GM06990 (cell line): ENCODE results near the gene LYPLA2.

Source experiments
- DNase-seq: peaks from one replicate; pipeline ENCODE4 v3.0.0-alpha.2; 2011; ENCODE audit not compliant: insufficient read length; ENCODE audit errors: extremely low read depth
- H3K27me3 ChIP-seq: replicated peaks from 2 replicates; pipeline ENCODE4 v1.6.0; 2011; ENCODE audit warnings: low read length; ENCODE audit not compliant: control insufficient read depth, insufficient read depth
- H3K36me3 ChIP-seq: 2 replicates; pipeline ENCODE4 v1.5.1; 2011; ENCODE audit warnings: low read length; ENCODE audit not compliant: control insufficient read depth, insufficient read depth
- H3K4me3 ChIP-seq: replicated peaks from 2 replicates; pipeline ENCODE4 v1.5.1; 2011; ENCODE audit warnings: low read depth, mild to moderate bottlenecking, control low read depth, low read length
- CTCF ChIP-seq: IDR thresholded peaks from 2 replicates; pipeline ENCODE4 v1.5.1; 2011; ENCODE audit warnings: low read length, control low read depth, mild to moderate bottlenecking, inconsistent platforms; ENCODE audit not compliant: insufficient read depth, poor library complexity, severe bottlenecking

The LYPLA2 gene

GRCh38 chr1:23787701-23788100 is 3.2 kb upstream of the LYPLA2 start:
- Histone ChIP-seq H3K27me3 (no peaks in the 10 kb centered on the region), H3K4me3 (no peak overlapping the region), H3K36me3 (peaks cover 6% of the 10 kb centered on the region)
- no peak for TF ChIP-seq CTCF
- DNase-seq, result no peak

GRCh38 chr1:23788695-23789094 is 2.2 kb upstream of the LYPLA2 start:
- H3K36me3 ChIP-seq, result peaks cover 10% of the 10 kb centered on the region
- TF ChIP-seq CTCF, result no peak
- no peaks in the 10 kb centered on the region for H3K27me3 ChIP-seq

GRCh38 chr1:23791516-23792047 is 637 bp downstream of the LYPLA2 start:
- no peaks in the 10 kb centered on the region for H3K27me3 ChIP-seq
- DNase-seq, result no peak
- H3K4me3 ChIP-seq, result peak overlapping the region; percentile 99
- TF ChIP-seq CTCF, result no peak
- H3K36me3 ChIP-seq, result peaks cover 16% of the 10 kb centered on the region

More at GRCh38 chr1:23788695-23789094, 2.2 kb upstream of the LYPLA2 start:
- no peak overlapping the region for H3K4me3 ChIP-seq
- no peak for DNase-seq

GRCh38 chr1:23792151-23792945 is 1.4 kb downstream of the LYPLA2 start:
- H3K36me3 ChIP-seq, result peaks cover 18% of the 10 kb centered on the region
- DNase-seq, result no peak
- TF ChIP-seq CTCF, result no peak

GRCh38 chr1:23793018-23793781 is 2.3 kb downstream of the LYPLA2 start:
- no peak for TF ChIP-seq CTCF
- Histone ChIP-seq H3K27me3 (no peaks in the 10 kb centered on the region), H3K4me3 (no peak overlapping the region), H3K36me3 (peaks cover 23% of the 10 kb centered on the region)
- no peak for DNase-seq

More at GRCh38 chr1:23792151-23792945, 1.4 kb downstream of the LYPLA2 start:
- Histone ChIP-seq H3K4me3 (peak overlapping the region; percentile 99), H3K27me3 (no peaks in the 10 kb centered on the region)
